ENCODE data around the gene GNAI1.

DNA sequence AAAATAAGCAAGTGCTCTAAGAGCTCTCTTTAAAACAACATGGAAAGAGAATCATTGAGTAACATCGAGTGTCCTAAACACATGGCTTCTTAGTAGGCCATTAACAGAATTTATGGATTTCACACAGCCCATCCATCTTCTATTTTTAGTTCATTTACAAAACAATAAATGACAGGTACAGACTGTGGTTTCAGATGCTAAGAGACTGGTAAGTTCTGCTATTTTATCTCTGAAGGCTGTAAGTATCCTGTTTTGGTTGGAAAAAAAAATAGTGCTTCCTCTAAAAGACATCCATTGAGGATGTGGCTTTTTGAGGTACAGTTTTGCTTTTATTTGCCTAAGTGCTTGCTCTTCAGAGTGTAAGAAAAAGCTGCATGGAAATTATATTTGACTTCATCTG, 27.4 kb upstream of the GNAI1 start:
- TF ChIP-seq, protein P1, sequence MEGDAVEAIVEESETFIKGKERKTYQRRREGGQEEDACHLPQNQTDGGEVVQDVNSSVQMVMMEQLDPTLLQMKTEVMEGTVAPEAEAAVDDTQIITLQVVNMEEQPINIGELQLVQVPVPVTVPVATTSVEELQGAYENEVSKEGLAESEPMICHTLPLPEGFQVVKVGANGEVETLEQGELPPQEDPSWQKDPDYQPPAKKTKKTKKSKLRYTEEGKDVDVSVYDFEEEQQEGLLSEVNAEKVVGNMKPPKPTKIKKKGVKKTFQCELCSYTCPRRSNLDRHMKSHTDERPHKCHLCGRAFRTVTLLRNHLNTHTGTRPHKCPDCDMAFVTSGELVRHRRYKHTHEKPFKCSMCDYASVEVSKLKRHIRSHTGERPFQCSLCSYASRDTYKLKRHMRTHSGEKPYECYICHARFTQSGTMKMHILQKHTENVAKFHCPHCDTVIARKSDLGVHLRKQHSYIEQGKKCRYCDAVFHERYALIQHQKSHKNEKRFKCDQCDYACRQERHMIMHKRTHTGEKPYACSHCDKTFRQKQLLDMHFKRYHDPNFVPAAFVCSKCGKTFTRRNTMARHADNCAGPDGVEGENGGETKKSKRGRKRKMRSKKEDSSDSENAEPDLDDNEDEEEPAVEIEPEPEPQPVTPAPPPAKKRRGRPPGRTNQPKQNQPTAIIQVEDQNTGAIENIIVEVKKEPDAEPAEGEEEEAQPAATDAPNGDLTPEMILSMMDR (IDR thresholded peaks at IDR 0.05; ENCODE audit: insufficient read depth, low read depth, low read length): no peak
- TF ChIP-seq EZH2 (IDR thresholded peaks at IDR 0.05; ENCODE audit: insufficient read depth, low read length): no peak

All from astrocyte (in vitro differentiated cells and primary cell).